H1 (cell line): ENCODE data around the gene CNGA4. TPM values are rescaled to one million over a fixed set of nuclear protein-coding genes. Genes with fewer than 3 reads are reported as not detected.

Experiments
- CBX5 ChIP-seq: fragments of 300-800, 300-1000 bp; sonication (generic); IDR thresholded peaks from 2 replicates; pipeline ENCODE4 v1.7.1; 2016; ENCODE audit warnings: antibody characterized with exemption, low read length, low read depth
- CHD2 ChIP-seq: IDR thresholded peaks from 2 replicates; pipeline ENCODE4 v1.6.1; 2012; ENCODE audit warnings: low read length, improper control_type of control experiment
- RAD21 ChIP-seq, 2 experiments: IDR thresholded peaks in 1 of 2; conservative IDR thresholded peaks in 1 of 2; 2 replicates each; pipeline ENCODE4 v1.6.1; 2011; ENCODE audit warnings: low read depth in 2 of 2, low read length in 2 of 2, improper control_type of control experiment in 1 of 2, inconsistent platforms in 1 of 2, mild to moderate bottlenecking in 1 of 2, moderate library complexity in 1 of 2
- RXRA ChIP-seq: IDR thresholded peaks from 2 replicates; pipeline ENCODE4 v1.6.1; 2011; ENCODE audit warnings: low read depth, mild to moderate bottlenecking, low read length, moderate library complexity; ENCODE audit not compliant: insufficient read depth
- SAP30 ChIP-seq: fragments of 300-600 bp; sonication (generic); IDR thresholded peaks from 2 replicates; pipeline ENCODE4 v1.7.1; 2012; ENCODE audit warnings: low read length, moderate library complexity, mild to moderate bottlenecking, inconsistent platforms; ENCODE audit not compliant: insufficient read depth, insufficient replicate concordance
- SIRT6 ChIP-seq: IDR thresholded peaks from one replicate; pipeline ENCODE4 v1.7.1; 2012; ENCODE audit warnings: low read length, inconsistent platforms
- SP2 ChIP-seq: IDR thresholded peaks from 2 replicates; pipeline ENCODE4 v1.6.1; 2012; ENCODE audit warnings: mild to moderate bottlenecking, low read length, inconsistent platforms
- polyA plus RNA-seq, 7 experiments: library from polyadenylated mRNA; depleted of rRNA in 3 of 7; stranded (reverse) in 5 of 7; unstranded in 2 of 7; fragments of >200 nt in 5 of 7; fragments of 200-250 nt in 2 of 7; gene quantifications; 1 replicate in 5 of 7; 2 replicates in 1 of 7; 4 replicates in 1 of 7; pipeline versions ENCODE4 v1.2.1 to v1.2.3, GENCODE V29; 2011 to 2013; ENCODE audit warnings: missing spikeins in 2 of 7, mixed read lengths in 2 of 7
- total RNA-seq: library from RNA; stranded (reverse); fragmentation: NEBNext Ultra II Directional; extraction: Animal tissue kit (Norgen Biotek cat#: 25700); gene quantifications from 2 replicates; pipeline ENCODE4 v1.2.1, GENCODE V29; 2021

CNGA4 gene
- total and polyA plus RNA-seq, 2 of the 8 experiments (the other 6 are each of a cell fraction or from before 2014, with no cell fraction given): 0.29 TPM; not detected in 1

DNA sequence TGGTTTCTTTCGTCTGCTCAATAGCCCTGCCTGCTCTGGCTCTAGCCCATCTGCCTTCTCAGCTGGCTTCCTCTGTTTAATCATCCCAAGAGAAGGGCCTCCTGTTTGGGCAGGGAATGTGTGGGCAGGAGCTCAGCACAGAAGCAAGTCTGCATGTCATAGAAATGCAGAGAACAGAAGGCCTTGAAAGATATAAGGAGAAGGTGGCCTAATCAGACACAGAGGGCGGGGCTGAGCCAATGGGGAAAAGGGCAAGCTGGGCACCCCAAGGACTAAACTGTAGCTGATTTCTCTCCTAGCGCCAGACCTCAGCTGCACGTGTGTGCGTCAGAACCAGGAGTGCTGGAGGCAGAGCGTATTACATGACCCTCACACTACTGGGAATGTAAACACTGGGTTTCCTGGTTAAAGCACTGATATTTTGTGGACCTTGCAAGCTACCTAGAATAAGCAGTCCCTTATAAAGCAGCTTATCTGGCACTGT, 13.1 kb downstream of the CNGA4 start (continued):
- TF ChIP-seq RAD21 (IDR thresholded peaks at IDR 0.05 in 1 of 2, conservative IDR thresholded peaks at IDR 0.05 in 1 of 2; ENCODE audit: low read depth in 2 of 2, low read length in 2 of 2) (no peak), CHD2 (no peak), SAP30 (no peak), CBX5 (no peak), SIRT6 (no peak), RXRA (no peak), SP2 (no peak)
